Uterus (tissue), 4 donors: ENCODE results near the gene GALNTL6. TPM values are rescaled to one million over a fixed set of nuclear protein-coding genes. Genes with fewer than 3 reads are reported as not detected.

Source experiments
- DNase-seq, 2 donors: peaks; one replicate each; pipeline ENCODE4 v3.0.0-alpha.2; 2019 to 2020
- H3K27ac ChIP-seq, 2 donors: fragments of 200-600 bp; sonication (generic); 1 replicate in 1 of 2; 2 replicates in 1 of 2; pipeline ENCODE4 v1.5.1; 2016 to 2018
- H3K27me3 ChIP-seq, 2 donors: fragments of 200-600 bp; sonication (generic); one replicate each; pipeline ENCODE4 v1.5.1; 2018 to 2019; ENCODE audit warnings: control low read depth in 1 of 2
- H3K36me3 ChIP-seq, 2 donors: fragments of 200-600 bp; sonication (generic); one replicate each; pipeline ENCODE4 v1.5.1; 2019; ENCODE audit warnings: control low read depth in 1 of 2
- H3K4me1 ChIP-seq, 2 donors: fragments of 200-600 bp; sonication (generic); one replicate each; pipeline ENCODE4 v1.5.1; 2018 to 2019; ENCODE audit warnings: control low read depth in 1 of 2
- H3K4me3 ChIP-seq, 2 donors: fragments of 200-600 bp; sonication (generic); 1 replicate in 1 of 2; 2 replicates in 1 of 2; pipeline ENCODE4 v1.5.1; 2018 to 2019; ENCODE audit warnings: mild to moderate bottlenecking in 1 of 2
- H3K9me3 ChIP-seq, 2 donors: fragments of 200-600 bp; sonication (generic); one replicate each; pipeline ENCODE4 v1.5.1; 2019; ENCODE audit warnings: control low read depth in 1 of 2
- POLR2A ChIP-seq, 2 donors: fragments of 450-650 bp; IDR thresholded peaks; one replicate each; pipeline ENCODE4 v1.6.1; 2016; ENCODE audit warnings: antibody characterized with exemption in 2 of 2, mild to moderate bottlenecking in 1 of 2, moderate library complexity in 1 of 2
- intact Hi-C: fragments of 100-400 bp; cut with DNase I; formaldehyde crosslinking; loops from one replicate; pipeline ENCODE4 v1.15.1; 2023; ENCODE audit warnings: low total_unique reads
- total RNA-seq, 4 donors: library from RNA; depleted of rRNA in 3 of 4; stranded (reverse); fragments of >200 nt in 3 of 4; gene quantifications; one replicate each; pipeline versions ENCODE4 v1.1.0 to v1.2.4, GENCODE V29; 2014 to 2023
- TF ChIP-seq, protein P1 (sequence below), 4 experiments: fragments of 200-600 bp in 2 of 4; fragments of 450-650 bp in 2 of 4; sonication (generic) in 2 of 4; IDR thresholded peaks; one replicate each; pipeline ENCODE4 v1.5.1; 2016 to 2019; ENCODE audit warnings: antibody characterized with exemption in 4 of 4, mild to moderate bottlenecking in 2 of 4, moderate library complexity in 1 of 4
- donor health status: DM: yes; HTN: yes; CAD: no.

Gene GALNTL6
- total RNA-seq, 4 donors from 2014 or later: 2.6 TPM; not detected in 3

- Histone ChIP-seq H3K27ac (no peak overlapping the region), H3K9me3 (no peaks in the 10 kb centered on the region), H3K27me3 (no peaks in the 10 kb centered on the region), H3K4me3 (no peak overlapping the region), H3K4me1 (no peaks in the 10 kb centered on the region), H3K36me3 (no peaks in the 10 kb centered on the region)
- no peak for TF ChIP-seq POLR2A (IDR thresholded peaks at IDR 0.05)
- TF ChIP-seq, protein P1, sequence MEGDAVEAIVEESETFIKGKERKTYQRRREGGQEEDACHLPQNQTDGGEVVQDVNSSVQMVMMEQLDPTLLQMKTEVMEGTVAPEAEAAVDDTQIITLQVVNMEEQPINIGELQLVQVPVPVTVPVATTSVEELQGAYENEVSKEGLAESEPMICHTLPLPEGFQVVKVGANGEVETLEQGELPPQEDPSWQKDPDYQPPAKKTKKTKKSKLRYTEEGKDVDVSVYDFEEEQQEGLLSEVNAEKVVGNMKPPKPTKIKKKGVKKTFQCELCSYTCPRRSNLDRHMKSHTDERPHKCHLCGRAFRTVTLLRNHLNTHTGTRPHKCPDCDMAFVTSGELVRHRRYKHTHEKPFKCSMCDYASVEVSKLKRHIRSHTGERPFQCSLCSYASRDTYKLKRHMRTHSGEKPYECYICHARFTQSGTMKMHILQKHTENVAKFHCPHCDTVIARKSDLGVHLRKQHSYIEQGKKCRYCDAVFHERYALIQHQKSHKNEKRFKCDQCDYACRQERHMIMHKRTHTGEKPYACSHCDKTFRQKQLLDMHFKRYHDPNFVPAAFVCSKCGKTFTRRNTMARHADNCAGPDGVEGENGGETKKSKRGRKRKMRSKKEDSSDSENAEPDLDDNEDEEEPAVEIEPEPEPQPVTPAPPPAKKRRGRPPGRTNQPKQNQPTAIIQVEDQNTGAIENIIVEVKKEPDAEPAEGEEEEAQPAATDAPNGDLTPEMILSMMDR (IDR thresholded peaks at IDR 0.05): no peak
- intact Hi-C loops: no loop called here
- DNase-seq: no peak
These were observed 988.8 kb downstream of the GALNTL6 start for GRCh38 chr4:172802032-172802431.

GRCh38 chr4:172806841-172807240 lies 993.6 kb downstream of the GALNTL6 start:
- no peak for DNase-seq
- H3K4me3 ChIP-seq: no peak overlapping the region
- intact Hi-C loops: no loop called here
- no peak overlapping the region for H3K27ac ChIP-seq
- H3K4me1 ChIP-seq: no peaks in the 10 kb centered on the region
- H3K36me3 ChIP-seq: no peaks in the 10 kb centered on the region
- TF ChIP-seq POLR2A (IDR thresholded peaks at IDR 0.05): no peak
- TF ChIP-seq, protein P1 (IDR thresholded peaks at IDR 0.05): no peak
- no peaks in the 10 kb centered on the region for H3K9me3 ChIP-seq
- no peaks in the 10 kb centered on the region for H3K27me3 ChIP-seq

GRCh38 chr4:172808196-172808595 lies 995.0 kb downstream of the GALNTL6 start:
- no peaks in the 10 kb centered on the region for H3K4me1 ChIP-seq
- H3K27me3 ChIP-seq: no peaks in the 10 kb centered on the region
- H3K36me3 ChIP-seq: no peaks in the 10 kb centered on the region
- H3K27ac ChIP-seq: no peak overlapping the region
- H3K4me3 ChIP-seq: no peak overlapping the region
- DNase-seq: no peak
- intact Hi-C loops: no loop called here
- H3K9me3 ChIP-seq: no peaks in the 10 kb centered on the region
- TF ChIP-seq, protein P1 (IDR thresholded peaks at IDR 0.05): no peak
- TF ChIP-seq POLR2A (IDR thresholded peaks at IDR 0.05): no peak

GRCh38 chr4:172809319-172809718 lies 996.1 kb downstream of the GALNTL6 start:
- no peaks in the 10 kb centered on the region for H3K4me1 ChIP-seq
- H3K27me3 ChIP-seq: no peaks in the 10 kb centered on the region
- H3K27ac ChIP-seq: no peak overlapping the region
- no peak overlapping the region for H3K4me3 ChIP-seq
- no peak for DNase-seq
- no peaks in the 10 kb centered on the region for H3K36me3 ChIP-seq
- no peak for TF ChIP-seq POLR2A (IDR thresholded peaks at IDR 0.05)
- TF ChIP-seq, protein P1 (IDR thresholded peaks at IDR 0.05): no peak
- no peaks in the 10 kb centered on the region for H3K9me3 ChIP-seq
- intact Hi-C loops: no loop called here

DNA sequence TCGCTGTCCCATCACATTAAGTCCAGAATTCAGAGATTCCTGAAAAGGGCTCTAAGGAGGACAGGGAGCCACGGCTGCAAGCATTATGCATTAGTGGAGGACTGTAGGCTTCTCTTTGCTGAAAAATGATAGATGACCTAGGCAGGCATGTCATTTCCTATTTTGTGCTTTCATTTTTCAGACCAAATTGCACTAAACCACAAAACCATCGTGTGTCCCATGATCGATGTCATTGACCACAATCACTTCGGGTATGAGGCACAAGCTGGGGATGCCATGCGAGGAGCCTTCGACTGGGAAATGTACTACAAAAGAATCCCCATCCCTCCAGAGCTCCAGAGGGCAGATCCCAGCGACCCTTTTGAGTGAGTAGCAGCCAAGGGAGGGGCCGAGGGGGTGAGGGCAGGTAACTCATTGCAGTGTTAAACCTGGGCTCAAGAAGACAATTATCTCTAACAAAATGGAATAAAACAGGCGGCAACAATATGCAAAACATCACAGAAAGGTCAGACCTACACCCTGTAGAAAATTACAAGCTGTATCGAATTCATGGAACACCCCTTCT lies 1000.2 kb downstream of the GALNTL6 start:
- Histone ChIP-seq H3K27ac (no peak overlapping the region), H3K27me3 (no peaks in the 10 kb centered on the region), H3K36me3 (no peaks in the 10 kb centered on the region), H3K4me3 (no peak overlapping the region), H3K9me3 (no peaks in the 10 kb centered on the region), H3K4me1 (no peaks in the 10 kb centered on the region)
- TF ChIP-seq, protein P1 (IDR thresholded peaks at IDR 0.05): no peak
- no peak for TF ChIP-seq POLR2A (IDR thresholded peaks at IDR 0.05)
- intact Hi-C loops: no loop called here
- DNase-seq: no peak
